HEK293 (cell line): ENCODE results near the gene ETNK2.

Source experiments
- ZNF302 ChIP-seq: fragments of 450-650 bp; formaldehyde crosslinking; IDR thresholded peaks from 2 replicates; pipeline ENCODE4 v1.5.1; 2016; ENCODE audit warnings: missing biosample characterization, missing genetic modification characterization, low read depth
- ZNF362 ChIP-seq: fragments of 450-650 bp; formaldehyde crosslinking; IDR thresholded peaks from 2 replicates; pipeline ENCODE4 v1.5.1; 2016; ENCODE audit warnings: missing biosample characterization, missing genetic modification characterization
- ZXDB ChIP-seq: fragments of 450-650 bp; formaldehyde crosslinking; IDR thresholded peaks from 2 replicates; pipeline ENCODE4 v1.5.1; 2016; ENCODE audit warnings: missing biosample characterization, missing genetic modification characterization

- TF ChIP-seq ZNF302 (no peak), ZNF362 (tag by site-specific recombination) (no peak), ZXDB (no peak)
Observed at GRCh38 chr1:204136814-204137213, 15.0 kb downstream of the ETNK2 start.
